GM23338 (cell line): ENCODE results near the gene NID1. TPM values are rescaled to one million over a fixed set of nuclear protein-coding genes. Genes with fewer than 3 reads are reported as not detected.

Source experiments
- ATAC-seq: fragments of 200-7000 bp; cut with Tn5 transposase; 3 replicates; pipeline ENCODE4 v1.9.1; 2020
- DNase-seq: peaks from one replicate; pipeline ENCODE4 v3.0.0-alpha.2; 2015; ENCODE audit warnings: low spot score
- H2AFZ ChIP-seq: fragments of 200-600 bp; sonication (generic); 2 replicates; pipeline ENCODE4 v1.8.0; 2016; ENCODE audit warnings: antibody characterized with exemption, mild to moderate bottlenecking, moderate library complexity
- H3F3A ChIP-seq: fragments of 200-600 bp; sonication (generic); replicated peaks from 2 replicates; pipeline ENCODE4 v1.8.0; 2017; ENCODE audit warnings: antibody characterized with exemption, mixed run types, low read depth
- H3K27ac ChIP-seq: fragments of 200-600 bp; sonication (generic); 2 replicates; pipeline ENCODE4 v1.6.1; 2016; ENCODE audit warnings: low read depth
- H3K27me3 ChIP-seq: fragments of 200-600 bp; sonication (generic); 2 replicates; pipeline ENCODE4 v1.8.0; 2016; ENCODE audit warnings: mild to moderate bottlenecking, mixed run types, moderate library complexity; ENCODE audit not compliant: insufficient read depth
- H3K36me3 ChIP-seq: fragments of 200-600 bp; sonication (generic); 2 replicates; pipeline ENCODE4 v1.8.0; 2016; ENCODE audit warnings: mild to moderate bottlenecking; ENCODE audit not compliant: insufficient read depth
- H3K4me1 ChIP-seq: fragments of 200-600 bp; sonication (generic); 2 replicates; pipeline ENCODE4 v1.8.0; 2016; ENCODE audit warnings: mild to moderate bottlenecking, moderate library complexity; ENCODE audit not compliant: insufficient read depth
- H3K4me2 ChIP-seq: fragments of 200-600 bp; sonication (generic); 2 replicates; pipeline ENCODE4 v1.7.1; 2017; ENCODE audit warnings: mixed run types
- H3K4me3 ChIP-seq: fragments of 200-600 bp; sonication (generic); 2 replicates; pipeline ENCODE4 v1.6.1; 2016; ENCODE audit warnings: mixed run types
- H3K79me2 ChIP-seq: fragments of 200-600 bp; sonication (generic); replicated peaks from 2 replicates; pipeline ENCODE4 v1.8.0; 2017; ENCODE audit warnings: mild to moderate bottlenecking; ENCODE audit not compliant: insufficient read depth
- H3K9me2 ChIP-seq: fragments of 200-600 bp; sonication (generic); 2 replicates; pipeline ENCODE4 v1.8.0; 2017; ENCODE audit not compliant: insufficient read depth
- H4K20me1 ChIP-seq: fragments of 200-600 bp; sonication (generic); replicated peaks from 2 replicates; pipeline ENCODE4 v1.8.0; 2017; ENCODE audit warnings: mild to moderate bottlenecking; ENCODE audit not compliant: insufficient read depth
- H3K27ac Mint-ChIP-seq: 2 replicates; pipeline ENCODE4 v1.8.0; 2020; ENCODE audit warnings: inconsistent platforms, mild to moderate bottlenecking, moderate library complexity, mixed read lengths
- H3K27me3 Mint-ChIP-seq: 3 replicates; pipeline ENCODE4 v1.8.0; 2022; ENCODE audit warnings: low read depth, mild to moderate bottlenecking, moderate library complexity, mixed read lengths, inconsistent platforms; ENCODE audit not compliant: insufficient read depth, poor library complexity
- H3K36me3 Mint-ChIP-seq: 3 replicates; pipeline ENCODE4 v1.8.0; 2021; ENCODE audit warnings: low read depth, mild to moderate bottlenecking, inconsistent platforms, moderate library complexity, mixed read lengths
- H3K4me1 Mint-ChIP-seq: 3 replicates; pipeline ENCODE4 v1.8.0; 2020; ENCODE audit warnings: mild to moderate bottlenecking, inconsistent platforms, mixed read lengths
- H3K4me3 Mint-ChIP-seq: 3 replicates; pipeline ENCODE4 v1.8.0; 2021; ENCODE audit warnings: moderate library complexity, mild to moderate bottlenecking, inconsistent platforms, mixed read lengths
- H3K9me3 Mint-ChIP-seq: 3 replicates; pipeline ENCODE4 v1.8.0; 2020; ENCODE audit warnings: moderate library complexity, mild to moderate bottlenecking, inconsistent platforms, mixed read lengths
- CTCF ChIP-seq, 2 experiments: fragments of 200-600 bp in 1 of 2; sonication (generic) in 1 of 2; conservative IDR thresholded peaks; 2 replicates each; pipeline versions ENCODE4 v1.5.1 to v1.6.1; 2016 to 2017; ENCODE audit warnings: antibody characterized with exemption in 2 of 2, low read depth in 2 of 2, mild to moderate bottlenecking in 2 of 2, moderate library complexity in 1 of 2
- ETS1 ChIP-seq: IDR thresholded peaks from 2 replicates; pipeline ENCODE4 v1.6.1; 2016; ENCODE audit warnings: antibody characterized with exemption
- EZH2 ChIP-seq: fragments of 200-600 bp; sonication (generic); IDR thresholded peaks from one replicate; pipeline ENCODE4 v1.8.0; 2017; ENCODE audit warnings: antibody characterized with exemption, mild to moderate bottlenecking, low read depth; ENCODE audit not compliant: unreplicated experiment
- EZH2phosphoT487 ChIP-seq: fragments of 200-600 bp; sonication (generic); IDR thresholded peaks from one replicate; pipeline ENCODE4 v1.8.1; 2018; ENCODE audit warnings: antibody characterized with exemption; ENCODE audit not compliant: unreplicated experiment
- NANOG ChIP-seq: IDR thresholded peaks from 2 replicates; pipeline ENCODE4 v1.6.1; 2016; ENCODE audit warnings: antibody characterized with exemption, borderline replicate concordance
- POLR2AphosphoS5 ChIP-seq: IDR thresholded peaks from 2 replicates; pipeline ENCODE4 v1.6.1; 2016; ENCODE audit warnings: antibody characterized with exemption, low read depth
- STAT1 ChIP-seq: IDR thresholded peaks from one replicate; pipeline ENCODE4 v1.6.1; 2016; ENCODE audit warnings: antibody characterized with exemption; ENCODE audit not compliant: unreplicated experiment
- ZNF114 ChIP-seq: fragments of 250-450 bp; sonication (Bioruptor Pico); IDR thresholded peaks from 2 replicates; pipeline ENCODE4 v1.5.0; 2020; ENCODE audit warnings: mild to moderate bottlenecking, moderate library complexity
- ZNF331 ChIP-seq: fragments of 250-450 bp; sonication (Bioruptor Pico); IDR thresholded peaks from 2 replicates; pipeline ENCODE4 v1.5.0; 2020; ENCODE audit warnings: low read depth, mild to moderate bottlenecking, moderate library complexity
- polyA plus RNA-seq: library from polyadenylated mRNA; unstranded; fragments of >200 nt; fragmentation: Nextera tagmentation; extraction: Ambion mirVana; gene quantifications from 2 replicates; pipeline ENCODE4 v1.2.1, GENCODE V29; 2016
- total RNA-seq: library from RNA; depleted of rRNA; stranded (reverse); fragments of >200 nt; shearing (Covaris generic); gene quantifications from 2 replicates; pipeline ENCODE4 v1.2.3, GENCODE V29; 2014
- TF ChIP-seq, protein P1 (sequence below): fragments of 250-450 bp; sonication (Bioruptor Pico); IDR thresholded peaks from 2 replicates; pipeline ENCODE4 v1.5.0; 2020; ENCODE audit warnings: mild to moderate bottlenecking, moderate library complexity

NID1 gene
- total and polyA plus RNA-seq, 2 experiments from 2014 or later: 7.1 to 32.5 TPM

DNA sequence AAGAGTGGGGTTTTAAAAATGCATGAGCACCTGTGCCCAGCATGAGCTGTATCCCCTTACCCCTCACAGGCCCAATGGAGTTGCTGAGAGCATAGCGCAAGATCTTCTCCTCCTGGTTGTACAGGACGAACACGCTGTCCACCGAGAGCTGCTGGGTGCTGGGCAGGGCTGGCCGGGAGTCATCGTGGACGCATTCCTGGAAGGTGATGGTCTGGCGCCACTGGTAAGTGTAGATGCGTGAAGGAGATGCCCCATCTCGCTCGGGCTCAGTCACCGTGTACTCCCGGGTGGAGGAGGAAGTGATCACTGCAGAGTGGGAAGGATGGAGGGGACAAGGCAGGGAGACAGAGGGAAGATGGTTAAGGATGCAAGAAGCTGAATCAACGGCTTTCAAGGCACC lies 39.1 kb downstream of the NID1 start:
- Mint-ChIP-seq H3K4me1 (no peaks in the 10 kb centered on the region), H3K9me3 (no peaks in the 10 kb centered on the region), H3K36me3 (peaks cover 12% of the 10 kb centered on the region; the same call in 2 of the 3 replicates), H3K27ac (no peak overlapping the region), H3K27me3 (no peaks in the 10 kb centered on the region), H3K4me3 (no peak overlapping the region)
- no peak for TF ChIP-seq NANOG
- TF ChIP-seq ETS1: no peak
- no peak for TF ChIP-seq STAT1
- TF ChIP-seq EZH2: no peak
- TF ChIP-seq ZNF114 (CRISPR knock-in tag): no peak
- no peak for TF ChIP-seq CTCF (conservative IDR thresholded peaks at IDR 0.05; ENCODE audit: low read depth in 2 of 2)
- TF ChIP-seq ZNF331 (CRISPR knock-in tag): no peak
- TF ChIP-seq, protein P1, sequence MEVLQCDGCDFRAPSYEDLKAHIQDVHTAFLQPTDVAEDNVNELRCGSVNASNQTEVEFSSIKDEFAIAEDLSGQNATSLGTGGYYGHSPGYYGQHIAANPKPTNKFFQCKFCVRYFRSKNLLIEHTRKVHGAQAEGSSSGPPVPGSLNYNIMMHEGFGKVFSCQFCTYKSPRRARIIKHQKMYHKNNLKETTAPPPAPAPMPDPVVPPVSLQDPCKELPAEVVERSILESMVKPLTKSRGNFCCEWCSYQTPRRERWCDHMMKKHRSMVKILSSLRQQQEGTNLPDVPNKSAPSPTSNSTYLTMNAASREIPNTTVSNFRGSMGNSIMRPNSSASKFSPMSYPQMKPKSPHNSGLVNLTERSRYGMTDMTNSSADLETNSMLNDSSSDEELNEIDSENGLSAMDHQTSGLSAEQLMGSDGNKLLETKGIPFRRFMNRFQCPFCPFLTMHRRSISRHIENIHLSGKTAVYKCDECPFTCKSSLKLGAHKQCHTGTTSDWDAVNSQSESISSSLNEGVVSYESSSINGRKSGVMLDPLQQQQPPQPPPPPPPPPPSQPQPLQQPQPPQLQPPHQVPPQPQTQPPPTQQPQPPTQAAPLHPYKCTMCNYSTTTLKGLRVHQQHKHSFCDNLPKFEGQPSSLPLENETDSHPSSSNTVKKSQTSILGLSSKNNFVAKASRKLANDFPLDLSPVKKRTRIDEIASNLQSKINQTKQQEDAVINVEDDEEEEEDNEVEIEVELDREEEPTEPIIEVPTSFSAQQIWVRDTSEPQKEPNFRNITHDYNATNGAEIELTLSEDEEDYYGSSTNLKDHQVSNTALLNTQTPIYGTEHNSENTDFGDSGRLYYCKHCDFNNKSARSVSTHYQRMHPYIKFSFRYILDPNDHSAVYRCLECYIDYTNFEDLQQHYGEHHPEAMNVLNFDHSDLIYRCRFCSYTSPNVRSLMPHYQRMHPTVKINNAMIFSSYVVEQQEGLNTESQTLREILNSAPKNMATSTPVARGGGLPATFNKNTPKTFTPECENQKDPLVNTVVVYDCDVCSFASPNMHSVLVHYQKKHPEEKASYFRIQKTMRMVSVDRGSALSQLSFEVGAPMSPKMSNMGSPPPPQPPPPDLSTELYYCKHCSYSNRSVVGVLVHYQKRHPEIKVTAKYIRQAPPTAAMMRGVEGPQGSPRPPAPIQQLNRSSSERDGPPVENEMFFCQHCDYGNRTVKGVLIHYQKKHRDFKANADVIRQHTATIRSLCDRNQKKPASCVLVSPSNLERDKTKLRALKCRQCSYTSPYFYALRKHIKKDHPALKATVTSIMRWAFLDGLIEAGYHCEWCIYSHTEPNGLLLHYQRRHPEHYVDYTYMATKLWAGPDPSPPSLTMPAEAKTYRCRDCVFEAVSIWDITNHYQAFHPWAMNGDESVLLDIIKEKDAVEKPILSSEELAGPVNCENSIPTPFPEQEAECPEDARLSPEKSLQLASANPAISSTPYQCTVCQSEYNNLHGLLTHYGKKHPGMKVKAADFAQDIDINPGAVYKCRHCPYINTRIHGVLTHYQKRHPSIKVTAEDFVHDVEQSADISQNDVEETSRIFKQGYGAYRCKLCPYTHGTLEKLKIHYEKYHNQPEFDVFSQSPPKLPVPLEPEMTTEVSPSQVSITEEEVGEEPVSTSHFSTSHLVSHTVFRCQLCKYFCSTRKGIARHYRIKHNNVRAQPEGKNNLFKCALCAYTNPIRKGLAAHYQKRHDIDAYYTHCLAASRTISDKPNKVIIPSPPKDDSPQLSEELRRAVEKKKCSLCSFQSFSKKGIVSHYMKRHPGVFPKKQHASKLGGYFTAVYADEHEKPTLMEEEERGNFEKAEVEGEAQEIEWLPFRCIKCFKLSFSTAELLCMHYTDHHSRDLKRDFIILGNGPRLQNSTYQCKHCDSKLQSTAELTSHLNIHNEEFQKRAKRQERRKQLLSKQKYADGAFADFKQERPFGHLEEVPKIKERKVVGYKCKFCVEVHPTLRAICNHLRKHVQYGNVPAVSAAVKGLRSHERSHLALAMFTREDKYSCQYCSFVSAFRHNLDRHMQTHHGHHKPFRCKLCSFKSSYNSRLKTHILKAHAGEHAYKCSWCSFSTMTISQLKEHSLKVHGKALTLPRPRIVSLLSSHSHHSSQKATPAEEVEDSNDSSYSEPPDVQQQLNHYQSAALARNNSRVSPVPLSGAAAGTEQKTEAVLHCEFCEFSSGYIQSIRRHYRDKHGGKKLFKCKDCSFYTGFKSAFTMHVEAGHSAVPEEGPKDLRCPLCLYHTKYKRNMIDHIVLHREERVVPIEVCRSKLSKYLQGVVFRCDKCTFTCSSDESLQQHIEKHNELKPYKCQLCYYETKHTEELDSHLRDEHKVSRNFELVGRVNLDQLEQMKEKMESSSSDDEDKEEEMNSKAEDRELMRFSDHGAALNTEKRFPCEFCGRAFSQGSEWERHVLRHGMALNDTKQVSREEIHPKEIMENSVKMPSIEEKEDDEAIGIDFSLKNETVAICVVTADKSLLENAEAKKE: no peak
- TF ChIP-seq POLR2AphosphoS5: no peak
- no peak for TF ChIP-seq EZH2phosphoT487
- Histone ChIP-seq H2AFZ (no peak overlapping the region), H3F3A (no peaks in the 10 kb centered on the region), H3K79me2 (no peaks in the 10 kb centered on the region), H3K9me2 (no peaks in the 10 kb centered on the region), H3K27ac (no peak overlapping the region), H4K20me1 (no peaks in the 10 kb centered on the region), H3K36me3 (0 out of 2 replicates have a peak, but pooled peaks cover 2% of the 10 kb centered on the region), H3K4me1 (no peaks in the 10 kb centered on the region), H3K4me2 (no peak overlapping the region), H3K27me3 (no peaks in the 10 kb centered on the region), H3K4me3 (no peak overlapping the region)
- ATAC-seq (no peak), DNase-seq (no peak)
